ENCODE results near the gene PLAAT4.

PLAAT4 gene

DNA sequence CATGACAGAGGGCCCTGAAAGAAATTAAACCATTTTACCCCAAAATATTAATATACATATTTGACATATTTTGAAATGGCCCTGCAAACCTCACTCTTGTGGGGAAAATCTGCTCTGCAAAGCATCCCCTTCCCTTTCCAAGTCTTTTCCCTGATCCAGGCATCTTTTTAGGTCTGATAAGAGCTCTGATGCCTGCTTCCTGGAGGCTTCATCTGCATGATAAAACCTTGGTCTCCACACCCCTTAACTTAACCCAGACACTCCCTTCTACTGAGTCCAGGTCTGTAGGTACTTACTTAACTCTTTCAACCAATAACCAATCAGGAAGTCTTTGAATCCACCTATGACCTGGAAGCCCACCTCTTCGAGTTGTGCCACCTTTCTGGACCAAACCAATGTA lies 32.6 kb upstream of the PLAAT4 start:
- H3K4me3 ChIP-seq (ENCODE audit: low read length), result no peak overlapping the region
- no peaks in the 10 kb centered on the region for H3K4me1 ChIP-seq (ENCODE audit: insufficient read depth, low read length)
- H3K36me3 ChIP-seq (ENCODE audit: insufficient read depth, low read length), result no peaks in the 10 kb centered on the region
- H3K9me3 ChIP-seq (ENCODE audit: low read length), result peaks cover 6% of the 10 kb centered on the region
- H3K27me3 ChIP-seq (ENCODE audit: insufficient read depth, low read length), result no peaks in the 10 kb centered on the region
- no peak overlapping the region for H2AFZ ChIP-seq (ENCODE audit: low read depth, low read length)

GRCh38 chr11:63504933-63505586 lies 31.5 kb upstream of the PLAAT4 start:
- Histone ChIP-seq H3K27me3 (ENCODE audit: insufficient read depth, low read length) (peaks cover under 1% of the 10 kb centered on the region), H2AFZ (ENCODE audit: low read depth, low read length) (no peak overlapping the region), H3K4me3 (ENCODE audit: low read length) (no peak overlapping the region), H3K9me3 (ENCODE audit: low read length) (peaks cover 6% of the 10 kb centered on the region), H3K4me1 (ENCODE audit: insufficient read depth, low read length) (no peaks in the 10 kb centered on the region), H3K36me3 (ENCODE audit: insufficient read depth, low read length) (no peaks in the 10 kb centered on the region)

GRCh38 chr11:63505857-63506528 lies 30.6 kb upstream of the PLAAT4 start, which contains the start of gene LGALS12:
Gene LGALS12 (plus strand): TSS chr11:63506084. CDS start chr11:63506459, 375 bp downstream.
- Histone ChIP-seq H2AFZ (ENCODE audit: low read depth, low read length) (no peak within 1 kb of the TSS), H3K4me1 (ENCODE audit: insufficient read depth, low read length) (peaks cover 4% of the 10 kb centered on the region), H3K4me3 (ENCODE audit: low read length) (no peak within 1 kb of the TSS), H3K9me3 (ENCODE audit: low read length) (no peaks in the 10 kb centered on the region), H3K27me3 (ENCODE audit: insufficient read depth, low read length) (peaks cover 8% of the 10 kb centered on the region), H3K36me3 (ENCODE audit: insufficient read depth, low read length) (no peaks in the 10 kb centered on the region)

GRCh38 chr11:63506876-63507275 lies 29.7 kb upstream of the PLAAT4 start:
- Histone ChIP-seq H2AFZ (ENCODE audit: low read depth, low read length) (no peak overlapping the region), H3K36me3 (ENCODE audit: insufficient read depth, low read length) (no peaks in the 10 kb centered on the region), H3K4me1 (ENCODE audit: insufficient read depth, low read length) (peaks cover 4% of the 10 kb centered on the region), H3K9me3 (ENCODE audit: low read length) (no peaks in the 10 kb centered on the region), H3K27me3 (ENCODE audit: insufficient read depth, low read length) (peaks cover 16% of the 10 kb centered on the region), H3K4me3 (ENCODE audit: low read length) (no peak overlapping the region)

DNA sequence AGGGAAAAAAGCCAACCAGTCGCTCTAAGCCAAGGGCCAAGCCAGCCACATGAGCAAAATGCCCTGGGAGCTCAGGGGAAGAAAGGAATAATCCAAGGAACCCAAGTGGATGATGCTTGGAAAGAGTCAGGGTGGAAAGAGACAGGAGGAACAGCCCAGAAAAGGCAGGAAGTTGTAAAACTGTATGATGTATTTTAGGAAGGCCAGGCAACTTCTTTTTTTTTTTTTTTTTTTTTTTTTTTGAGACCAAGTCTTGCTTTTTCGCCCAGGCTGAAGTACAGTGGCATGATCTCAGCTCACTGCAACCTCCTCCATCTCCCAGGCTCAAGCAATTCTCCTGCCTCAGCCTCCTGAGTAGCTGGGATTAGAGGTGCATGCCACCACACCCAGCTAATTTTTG lies 29.1 kb upstream of the PLAAT4 start:
- Histone ChIP-seq H2AFZ (ENCODE audit: low read depth, low read length) (no peak overlapping the region), H3K4me3 (ENCODE audit: low read length) (no peak overlapping the region), H3K4me1 (ENCODE audit: insufficient read depth, low read length) (peaks cover 4% of the 10 kb centered on the region), H3K9me3 (ENCODE audit: low read length) (no peaks in the 10 kb centered on the region), H3K36me3 (ENCODE audit: insufficient read depth, low read length) (no peaks in the 10 kb centered on the region), H3K27me3 (ENCODE audit: insufficient read depth, low read length) (peaks cover 20% of the 10 kb centered on the region)

- Histone ChIP-seq H2AFZ (ENCODE audit: low read depth, low read length) (no peak overlapping the region), H3K9me3 (ENCODE audit: low read length) (no peaks in the 10 kb centered on the region), H3K4me3 (ENCODE audit: low read length) (no peak overlapping the region), H3K36me3 (ENCODE audit: insufficient read depth, low read length) (no peaks in the 10 kb centered on the region), H3K27me3 (ENCODE audit: insufficient read depth, low read length) (peaks cover 23% of the 10 kb centered on the region), H3K4me1 (ENCODE audit: insufficient read depth, low read length) (peaks cover 4% of the 10 kb centered on the region)
These were observed 28.6 kb upstream of the PLAAT4 start for GRCh38 chr11:63508009-63508408.

DNA sequence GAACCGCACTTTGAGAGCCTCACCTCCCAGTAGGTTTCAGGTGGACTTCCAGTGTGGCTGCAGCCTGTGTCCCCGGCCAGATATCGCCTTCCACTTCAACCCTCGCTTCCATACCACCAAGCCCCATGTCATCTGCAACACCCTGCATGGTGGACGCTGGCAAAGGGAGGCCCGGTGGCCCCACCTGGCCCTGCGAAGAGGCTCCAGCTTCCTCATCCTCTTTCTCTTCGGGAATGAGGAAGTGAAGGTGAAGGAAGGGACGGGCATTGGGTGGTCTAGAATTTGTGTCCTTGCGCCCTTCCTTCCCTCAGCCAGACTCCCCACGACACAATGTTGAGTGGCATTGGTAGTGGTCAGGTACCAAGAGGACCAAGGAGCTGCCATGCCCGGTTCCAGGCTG lies 27.9 kb upstream of the PLAAT4 start:
- H3K36me3 ChIP-seq (ENCODE audit: insufficient read depth, low read length), result no peaks in the 10 kb centered on the region
- peaks cover 25% of the 10 kb centered on the region for H3K27me3 ChIP-seq (ENCODE audit: insufficient read depth, low read length)
- H3K4me3 ChIP-seq (ENCODE audit: low read length), result no peak overlapping the region
- H3K9me3 ChIP-seq (ENCODE audit: low read length), result no peaks in the 10 kb centered on the region
- peaks cover 4% of the 10 kb centered on the region for H3K4me1 ChIP-seq (ENCODE audit: insufficient read depth, low read length)
- H2AFZ ChIP-seq (ENCODE audit: low read depth, low read length), result no peak overlapping the region

- Histone ChIP-seq H2AFZ (ENCODE audit: low read depth, low read length) (no peak overlapping the region), H3K4me3 (ENCODE audit: low read length) (no peak overlapping the region), H3K4me1 (ENCODE audit: insufficient read depth, low read length) (peaks cover 4% of the 10 kb centered on the region), H3K36me3 (ENCODE audit: insufficient read depth, low read length) (no peaks in the 10 kb centered on the region), H3K27me3 (ENCODE audit: insufficient read depth, low read length) (peaks cover 25% of the 10 kb centered on the region), H3K9me3 (ENCODE audit: low read length) (no peaks in the 10 kb centered on the region)
These were observed 26.1 kb upstream of the PLAAT4 start for GRCh38 chr11:63510360-63511047.

GRCh38 chr11:63511048-63511748 lies 25.4 kb upstream of the PLAAT4 start:
- H3K9me3 ChIP-seq (ENCODE audit: low read length), result no peaks in the 10 kb centered on the region
- H2AFZ ChIP-seq (ENCODE audit: low read depth, low read length), result no peak overlapping the region
- peaks cover 4% of the 10 kb centered on the region for H3K4me1 ChIP-seq (ENCODE audit: insufficient read depth, low read length)
- no peaks in the 10 kb centered on the region for H3K36me3 ChIP-seq (ENCODE audit: insufficient read depth, low read length)
- H3K4me3 ChIP-seq (ENCODE audit: low read length), result no peak overlapping the region
- peaks cover 25% of the 10 kb centered on the region for H3K27me3 ChIP-seq (ENCODE audit: insufficient read depth, low read length)

DNA sequence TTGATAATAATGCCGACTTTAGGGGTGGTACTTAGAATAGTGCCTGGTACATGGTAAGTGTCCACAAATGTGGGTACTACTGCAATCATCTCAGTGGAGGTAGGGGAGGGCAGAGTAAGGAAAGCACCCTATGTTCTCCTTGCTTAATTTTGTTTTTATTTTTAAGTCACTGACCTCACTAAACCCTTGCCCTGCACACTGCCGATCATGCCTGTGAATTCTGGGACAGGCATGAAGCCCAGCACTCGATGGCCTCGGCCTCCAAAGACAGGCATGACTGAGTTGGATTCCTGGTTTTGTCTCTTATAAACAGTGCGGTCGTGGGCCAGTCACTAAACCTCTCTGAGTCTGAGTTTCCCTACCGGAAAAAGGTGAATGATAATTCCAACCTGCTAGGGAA lies 23.8 kb upstream of the PLAAT4 start:
- Histone ChIP-seq H2AFZ (ENCODE audit: low read depth, low read length) (no peak overlapping the region), H3K27me3 (ENCODE audit: insufficient read depth, low read length) (peaks cover 27% of the 10 kb centered on the region), H3K4me1 (ENCODE audit: insufficient read depth, low read length) (peaks cover 4% of the 10 kb centered on the region), H3K4me3 (ENCODE audit: low read length) (no peak overlapping the region), H3K9me3 (ENCODE audit: low read length) (no peaks in the 10 kb centered on the region), H3K36me3 (ENCODE audit: insufficient read depth, low read length) (no peaks in the 10 kb centered on the region)

DNA sequence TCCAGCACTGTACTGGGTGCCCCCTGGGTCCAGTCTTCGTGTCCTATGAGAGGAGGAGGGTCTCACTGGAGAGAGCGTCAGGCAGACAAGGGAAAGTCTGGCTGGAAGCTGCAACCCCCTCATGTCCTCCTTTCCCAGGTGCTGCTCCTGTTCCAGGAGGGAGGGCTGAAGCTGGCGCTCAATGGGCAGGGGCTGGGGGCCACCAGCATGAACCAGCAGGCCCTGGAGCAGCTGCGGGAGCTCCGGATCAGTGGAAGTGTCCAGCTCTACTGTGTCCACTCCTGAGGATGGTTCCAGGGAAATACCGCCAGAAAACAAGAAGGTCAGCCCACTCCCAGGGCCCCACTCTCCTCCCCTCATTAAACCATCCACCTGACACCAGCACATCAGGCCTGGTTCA lies 20.5 kb upstream of the PLAAT4 start:
- H3K9me3 ChIP-seq (ENCODE audit: low read length), result no peaks in the 10 kb centered on the region
- no peaks in the 10 kb centered on the region for H3K36me3 ChIP-seq (ENCODE audit: insufficient read depth, low read length)
- peaks cover 18% of the 10 kb centered on the region for H3K27me3 ChIP-seq (ENCODE audit: insufficient read depth, low read length)
- no peak overlapping the region for H3K4me3 ChIP-seq (ENCODE audit: low read length)
- H3K4me1 ChIP-seq (ENCODE audit: insufficient read depth, low read length), result no peaks in the 10 kb centered on the region
- H2AFZ ChIP-seq (ENCODE audit: low read depth, low read length), result no peak overlapping the region

- Histone ChIP-seq H3K36me3 (ENCODE audit: insufficient read depth, low read length) (no peaks in the 10 kb centered on the region), H3K9me3 (ENCODE audit: low read length) (no peaks in the 10 kb centered on the region), H3K4me3 (ENCODE audit: low read length) (no peak overlapping the region), H3K4me1 (ENCODE audit: insufficient read depth, low read length) (no peaks in the 10 kb centered on the region), H3K27me3 (ENCODE audit: insufficient read depth, low read length) (peaks cover 8% of the 10 kb centered on the region), H2AFZ (ENCODE audit: low read depth, low read length) (no peak overlapping the region)
These were observed 19.5 kb upstream of the PLAAT4 start for GRCh38 chr11:63517156-63517555.

DNA sequence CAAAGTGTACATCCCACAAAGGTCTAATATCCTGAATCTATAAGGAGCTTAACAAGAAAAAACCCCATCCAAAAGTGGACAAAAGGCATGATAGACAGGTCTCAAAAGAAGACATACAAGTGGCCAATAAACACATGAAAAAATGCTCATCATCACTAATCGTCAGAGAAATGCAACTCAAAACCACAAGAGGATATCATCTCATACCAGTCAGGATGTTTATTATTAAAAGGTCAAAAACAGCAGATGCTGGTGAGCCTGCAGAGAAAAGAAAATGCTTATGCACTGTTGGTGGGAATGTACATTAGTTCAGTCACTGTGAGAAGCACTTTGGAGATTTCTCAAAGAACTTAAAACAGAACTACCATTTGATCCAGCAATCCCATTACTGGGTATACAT lies 18.1 kb upstream of the PLAAT4 start:
- H3K27me3 ChIP-seq (ENCODE audit: insufficient read depth, low read length), result peaks cover 2% of the 10 kb centered on the region
- no peak overlapping the region for H3K4me3 ChIP-seq (ENCODE audit: low read length)
- H3K36me3 ChIP-seq (ENCODE audit: insufficient read depth, low read length), result no peaks in the 10 kb centered on the region
- no peaks in the 10 kb centered on the region for H3K4me1 ChIP-seq (ENCODE audit: insufficient read depth, low read length)
- H2AFZ ChIP-seq (ENCODE audit: low read depth, low read length), result no peak overlapping the region
- H3K9me3 ChIP-seq (ENCODE audit: low read length), result no peaks in the 10 kb centered on the region
